GM18517 (cell line): ENCODE measurements around the gene GPHN.

Experiments used
- ATAC-seq: cut with Tn5 transposase; IDR thresholded peaks from one replicate; pipeline ENCODE4 v1.9.1; 2021; ENCODE audit warnings: mild to moderate bottlenecking, moderate library complexity; ENCODE audit not compliant: unreplicated experiment

The GPHN gene

GRCh38 chr14:67133595-67134441 lies 625.9 kb downstream of the GPHN start:
- no peak for ATAC-seq

GRCh38 chr14:67137744-67138371 lies 629.9 kb downstream of the GPHN start:
- ATAC-seq, result no peak

DNA sequence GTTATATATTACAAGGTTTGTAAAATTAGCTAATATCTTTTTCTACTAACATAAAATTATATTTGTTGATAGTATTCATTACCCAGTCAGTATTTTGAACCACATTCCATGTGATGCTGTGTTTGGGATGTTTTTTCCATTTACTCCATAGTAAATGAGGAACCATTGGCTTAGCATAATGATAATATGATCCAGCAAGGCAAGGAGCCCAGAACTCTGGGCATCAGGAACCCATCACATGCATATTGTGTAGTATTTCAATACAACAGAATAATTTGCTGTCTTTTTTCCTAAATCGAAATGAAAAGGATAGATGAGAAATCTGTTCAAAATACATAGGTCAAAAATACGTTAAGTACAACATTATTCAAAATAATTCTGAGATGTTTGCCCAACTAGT lies 632.6 kb downstream of the GPHN start:
- ATAC-seq, result no peak

DNA sequence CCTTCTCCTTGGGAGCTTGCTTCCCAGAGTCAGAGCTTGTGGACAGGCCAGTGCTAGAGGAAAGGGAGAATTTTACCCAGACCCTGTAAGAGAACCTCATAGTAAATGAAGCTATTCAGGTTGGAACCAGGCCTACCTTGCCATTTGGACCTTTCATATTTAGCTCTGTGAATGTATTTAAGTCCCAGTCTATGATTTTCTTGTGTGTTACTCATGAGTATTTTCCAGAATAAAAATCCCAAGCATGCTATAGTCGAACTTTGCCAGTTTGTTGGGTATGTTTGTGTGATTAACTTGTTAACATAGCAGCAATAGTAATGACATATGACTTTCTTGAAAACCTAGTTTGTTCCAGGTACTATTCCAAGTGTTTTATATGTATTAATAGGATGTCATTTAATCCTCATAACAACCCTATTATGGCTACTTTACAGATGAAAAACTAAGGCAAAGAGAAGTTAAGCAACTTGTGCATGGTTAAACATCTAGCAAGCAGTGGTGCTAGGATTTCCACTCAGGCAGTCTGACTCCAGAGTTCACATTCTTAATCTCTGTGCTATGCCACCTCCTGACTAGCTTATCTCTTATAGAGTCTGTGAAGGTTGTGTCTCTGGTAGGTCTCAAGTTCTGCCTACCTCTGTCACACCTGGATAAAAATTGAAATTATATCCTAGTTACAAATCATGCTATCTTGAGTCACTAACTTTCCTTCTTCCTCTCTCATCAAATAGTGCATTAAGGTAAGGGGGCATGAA lies 633.4 kb downstream of the GPHN start:
- no peak for ATAC-seq

DNA sequence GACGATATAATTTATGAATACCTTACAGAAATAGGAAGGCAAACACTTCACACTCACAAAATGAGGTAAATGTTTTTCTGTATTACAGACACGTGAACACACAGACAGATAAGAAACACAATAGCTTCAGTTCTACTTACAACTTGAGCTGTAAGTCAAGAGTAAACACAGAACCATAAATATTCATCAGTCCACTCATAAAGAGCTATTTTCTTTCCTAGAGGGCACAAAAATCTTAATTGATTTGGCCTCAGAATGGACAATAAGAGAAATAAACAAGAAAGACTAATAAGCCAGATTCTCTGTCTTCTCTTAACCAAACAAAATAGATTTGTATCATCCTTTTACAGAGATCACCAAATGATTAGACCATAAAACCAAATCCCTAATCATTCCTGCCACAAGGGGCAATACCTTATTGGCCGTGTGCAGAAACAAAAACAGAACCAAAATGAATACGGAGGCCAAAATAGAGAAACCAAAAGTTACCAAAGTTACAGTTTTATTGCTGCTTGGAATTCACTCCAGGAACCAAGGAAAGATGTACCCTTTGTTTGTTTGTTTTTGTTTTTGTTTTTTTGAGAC lies 643.2 kb downstream of the GPHN start:
- ATAC-seq, result no peak

DNA sequence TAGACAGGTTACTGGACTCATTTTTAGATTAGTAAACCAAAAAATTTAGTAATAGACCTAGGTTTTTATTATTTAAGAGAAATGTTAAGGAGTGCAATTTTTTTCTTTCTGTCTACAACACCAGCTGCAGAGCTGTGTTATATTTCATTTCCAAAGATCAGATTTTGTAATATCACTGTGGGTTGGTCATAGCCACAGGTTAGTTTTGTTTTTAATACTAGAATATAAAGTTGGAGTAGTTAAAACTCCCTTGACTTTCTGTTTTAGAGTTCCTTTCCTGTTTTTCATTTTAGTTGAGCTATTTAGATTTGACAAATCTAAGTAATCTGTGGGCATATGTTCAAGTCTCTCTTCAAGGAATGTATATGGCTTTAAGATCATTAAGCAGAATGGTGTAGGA lies 650.6 kb downstream of the GPHN start:
- ATAC-seq, result no peak

DNA sequence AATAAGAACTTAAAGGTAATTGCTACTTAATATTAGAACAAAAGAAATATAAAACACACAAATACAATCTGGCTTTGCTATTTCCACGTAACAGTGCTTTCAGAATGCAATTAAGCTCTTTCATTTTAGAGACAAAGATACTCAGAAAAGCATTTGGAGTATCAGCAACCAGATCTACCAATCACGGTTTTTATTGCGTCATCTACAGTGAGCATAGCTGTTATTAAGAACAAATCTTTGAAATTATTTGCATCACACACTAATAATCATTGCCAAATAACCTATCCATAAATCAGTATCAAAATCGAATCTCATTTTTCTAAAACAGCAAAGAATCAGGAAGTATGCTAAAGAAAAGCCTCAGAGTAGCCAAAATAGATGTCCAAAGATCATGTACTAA lies 654.4 kb downstream of the GPHN start:
- ATAC-seq, result no peak

DNA sequence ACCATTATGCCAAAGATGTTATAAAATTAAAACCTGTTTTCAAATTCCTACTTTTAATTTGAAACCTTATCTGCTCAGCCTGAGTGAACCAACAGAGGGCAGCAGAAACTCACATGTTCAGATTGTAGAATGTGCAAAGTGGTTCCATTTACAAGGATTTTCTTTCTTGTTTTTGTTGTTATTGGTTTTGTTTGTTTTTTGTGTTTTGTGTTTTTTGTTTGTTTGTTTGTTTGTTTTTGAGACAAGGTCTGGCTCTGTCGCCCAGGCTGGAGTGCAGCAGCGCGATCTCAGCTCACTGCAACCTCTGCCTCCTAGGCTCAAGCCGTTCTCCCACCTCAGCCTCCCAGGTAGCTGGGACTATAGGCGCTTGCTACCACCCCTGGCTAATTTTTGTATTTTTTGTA lies 658.5 kb downstream of the GPHN start:
- no peak for ATAC-seq

- no peak for ATAC-seq
Measured at GRCh38 chr14:67167420-67168109, 659.6 kb downstream of the GPHN start.

- ATAC-seq, result no peak
Measured at GRCh38 chr14:67168110-67168441, 660.1 kb downstream of the GPHN start.

DNA sequence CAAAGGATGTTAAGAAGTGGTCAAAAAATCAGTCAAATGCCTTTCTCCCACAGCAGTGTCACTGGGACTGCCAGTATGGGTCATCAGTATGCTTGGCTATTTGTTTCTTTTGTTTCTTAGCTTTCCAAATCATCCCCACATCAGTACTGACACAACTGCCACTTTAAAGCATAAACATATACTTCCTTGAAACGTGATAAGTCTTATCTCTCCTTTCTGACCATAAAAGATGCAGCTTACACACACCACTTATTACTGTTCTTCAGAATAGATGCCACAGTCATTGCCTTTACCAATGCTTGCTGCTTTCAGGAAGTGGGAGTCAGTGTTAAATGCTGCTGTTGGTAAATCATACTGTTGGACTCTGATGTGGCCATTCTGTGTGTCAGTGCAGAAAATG lies 662.7 kb downstream of the GPHN start:
- ATAC-seq, result no peak

DNA sequence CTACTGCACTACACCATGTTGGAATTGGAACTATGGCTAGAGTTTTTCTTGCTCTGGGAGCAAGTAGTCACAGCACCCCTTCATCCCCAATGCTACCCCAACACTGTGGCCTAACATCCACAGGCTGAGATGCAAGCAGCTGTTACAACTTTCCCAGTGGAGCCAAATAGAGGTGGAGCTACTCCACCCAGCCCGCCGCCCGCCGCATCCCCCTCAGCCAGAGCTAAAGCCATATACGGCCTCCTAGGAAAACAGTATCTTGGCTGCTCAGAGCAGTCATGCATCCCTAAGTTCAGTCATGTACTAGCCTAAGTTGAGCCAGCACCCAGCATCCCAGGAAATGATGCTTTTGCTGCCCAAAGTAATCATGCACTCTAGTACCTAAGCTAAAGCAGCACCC lies 664.1 kb downstream of the GPHN start:
- no peak for ATAC-seq

- no peak for ATAC-seq
Measured at GRCh38 chr14:67172520-67172919, 664.6 kb downstream of the GPHN start.

DNA sequence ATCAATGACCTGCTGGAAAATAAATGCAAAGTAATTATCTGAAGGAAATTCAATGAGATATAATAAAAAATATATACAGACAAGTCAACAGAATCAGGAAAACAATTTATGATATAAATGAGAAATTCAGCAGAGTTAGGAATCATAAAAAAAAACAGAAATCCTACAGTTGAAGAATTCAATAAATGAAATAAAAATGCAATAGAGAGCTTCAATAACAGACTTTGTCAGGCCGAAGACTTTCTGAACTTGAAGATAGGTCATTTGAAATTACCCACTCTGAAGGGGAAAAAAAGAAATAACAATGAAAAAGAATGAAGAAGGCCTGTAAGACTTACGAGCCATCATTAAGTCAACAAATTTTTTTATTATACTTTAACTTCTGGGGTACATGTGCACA lies 665.8 kb downstream of the GPHN start:
- ATAC-seq, result no peak

DNA sequence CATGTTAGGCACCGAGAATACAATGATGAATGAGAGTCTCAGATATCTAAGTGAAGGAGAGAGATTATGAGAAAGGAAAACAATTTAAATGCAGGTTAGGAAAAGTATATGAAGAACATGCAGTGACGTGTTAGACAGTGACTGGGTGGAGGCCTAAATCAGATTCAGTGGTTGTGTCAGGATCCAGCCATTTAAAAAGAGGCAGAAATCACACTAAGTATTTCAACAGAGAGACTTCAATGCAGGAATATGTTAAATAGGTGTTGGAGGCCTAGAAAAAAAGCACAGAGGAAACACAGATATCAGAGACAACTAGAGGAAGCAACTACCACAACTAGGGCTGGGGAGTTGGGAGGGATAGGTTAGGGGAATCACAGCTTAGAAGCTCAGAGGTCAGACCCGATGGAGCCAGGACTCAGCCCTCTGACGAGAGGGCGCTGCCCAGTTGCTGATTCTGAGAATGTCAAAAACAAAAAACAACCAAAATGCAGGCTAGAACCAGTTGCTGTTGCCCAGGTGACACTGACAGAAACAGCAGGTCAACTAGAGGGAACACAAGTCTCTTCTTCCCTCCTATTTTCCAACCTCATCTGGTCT lies 678.3 kb downstream of the GPHN start:
- ATAC-seq, result no peak

DNA sequence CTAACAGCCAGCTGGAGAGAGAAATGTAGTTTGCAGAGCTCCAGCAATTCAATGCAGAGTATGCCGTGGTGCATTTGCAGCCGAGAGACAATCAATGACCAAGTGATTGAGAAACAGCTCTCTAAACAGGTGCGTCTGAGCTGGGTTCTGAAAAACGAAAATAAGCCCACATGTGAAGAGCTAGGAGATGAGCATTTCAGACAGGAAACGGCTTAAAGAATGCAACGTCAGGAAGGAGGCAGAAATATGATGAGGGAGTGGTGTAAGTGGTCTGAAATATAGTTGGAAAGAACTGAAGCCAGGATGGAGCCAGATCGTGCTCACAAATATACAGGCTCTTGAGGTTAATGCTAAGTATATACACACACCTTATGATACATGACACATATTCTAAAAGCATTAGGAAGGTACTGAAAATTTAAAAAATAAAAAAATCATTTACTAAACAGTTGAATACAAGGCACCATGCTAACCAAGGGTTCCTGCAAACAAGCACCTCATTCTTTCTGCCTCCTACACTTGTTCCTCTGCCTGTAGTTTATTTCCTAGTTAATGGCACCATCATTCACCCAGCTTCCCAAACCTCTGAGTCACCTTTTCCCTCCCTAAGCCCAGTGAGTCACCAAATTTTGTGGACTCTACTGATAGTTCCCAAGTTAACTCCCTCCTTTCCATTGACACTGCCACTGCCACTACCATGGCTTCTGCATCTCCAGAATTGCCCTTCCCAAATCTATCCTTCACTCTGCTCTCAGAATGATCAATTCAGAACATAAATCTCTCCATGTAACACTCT lies 679.0 kb downstream of the GPHN start:
- no peak for ATAC-seq

DNA sequence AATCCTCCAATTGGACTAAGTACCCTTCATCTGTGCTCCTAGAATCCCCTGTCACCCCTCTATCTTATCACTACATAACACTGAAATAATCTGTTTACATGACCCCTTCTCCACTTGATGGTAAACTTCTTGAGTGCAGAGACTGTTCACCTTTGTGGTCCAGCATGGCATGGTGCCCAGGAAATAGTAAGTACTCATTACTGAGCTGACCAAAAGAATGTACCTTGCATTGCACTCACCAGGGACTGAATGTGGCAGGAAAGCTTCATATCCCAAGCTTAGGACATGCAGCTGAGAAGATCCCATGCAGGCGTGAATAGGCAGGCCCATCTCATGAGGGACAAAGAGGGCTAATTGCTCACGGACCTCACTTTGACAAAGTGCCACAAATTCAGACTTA lies 679.9 kb downstream of the GPHN start:
- no peak for ATAC-seq

DNA sequence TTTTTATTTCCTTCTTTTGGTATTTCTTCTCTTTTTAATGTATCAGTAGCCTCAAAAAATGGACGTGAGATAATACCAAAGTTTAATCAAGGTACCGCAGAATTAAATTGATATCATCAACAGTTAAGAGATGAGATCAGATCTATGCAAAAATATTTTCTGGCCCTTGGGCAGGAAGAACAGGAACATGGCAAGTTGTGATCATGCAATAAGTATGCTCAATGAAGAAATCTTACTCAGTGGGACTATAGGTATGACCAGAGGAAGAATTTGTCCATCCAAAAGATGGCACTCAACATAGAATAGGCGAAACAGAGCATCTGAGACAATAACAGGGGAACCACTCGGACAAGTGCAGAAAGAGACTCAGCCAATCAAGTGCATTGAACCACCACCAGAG lies 680.4 kb downstream of the GPHN start:
- ATAC-seq, result no peak

DNA sequence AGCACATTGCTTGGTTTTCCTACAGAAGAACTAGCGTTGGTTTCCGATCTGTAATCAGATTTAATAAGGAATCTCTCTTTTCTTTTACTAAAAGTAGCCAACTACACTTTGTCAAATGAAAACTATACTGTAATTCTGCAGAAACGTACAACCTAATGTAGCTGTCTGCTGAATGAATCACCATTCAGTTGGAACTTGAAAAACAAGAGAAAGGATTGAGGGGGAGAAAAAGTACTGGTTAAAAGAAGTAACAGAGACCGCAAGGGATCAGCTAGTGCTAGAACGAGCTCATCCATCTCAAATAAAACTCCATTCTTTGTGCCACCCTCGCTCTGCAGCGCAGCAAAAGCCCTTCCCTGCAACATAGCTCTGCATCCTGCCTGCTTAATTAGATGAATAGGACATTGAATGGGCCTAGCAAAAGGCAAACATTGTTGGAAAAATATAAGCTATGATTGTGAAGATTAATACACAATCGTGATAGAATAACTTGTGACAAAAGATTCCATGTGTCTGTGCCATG lies 683.9 kb downstream of the GPHN start:
- ATAC-seq, result no peak

DNA sequence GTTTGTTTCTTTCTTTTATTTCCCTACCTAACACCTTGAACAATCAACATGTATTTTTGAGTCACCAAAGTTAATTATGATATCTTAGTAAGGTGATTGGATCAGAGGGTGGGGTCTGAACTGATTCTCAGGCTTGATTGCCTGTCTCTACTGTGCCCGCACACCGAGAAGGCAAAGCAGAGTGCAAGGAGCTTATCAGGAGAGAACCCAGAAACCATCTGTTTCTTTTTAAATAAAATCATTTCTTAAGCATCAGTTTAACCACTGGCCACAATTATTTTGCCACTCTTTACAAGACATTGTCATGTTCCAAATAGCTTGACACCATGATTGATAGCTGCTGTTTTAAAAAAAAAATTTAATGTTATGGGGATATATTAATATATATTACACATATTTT lies 684.4 kb downstream of the GPHN start:
- no peak for ATAC-seq
